ENCODE results near the gene UBA52.

DNA sequence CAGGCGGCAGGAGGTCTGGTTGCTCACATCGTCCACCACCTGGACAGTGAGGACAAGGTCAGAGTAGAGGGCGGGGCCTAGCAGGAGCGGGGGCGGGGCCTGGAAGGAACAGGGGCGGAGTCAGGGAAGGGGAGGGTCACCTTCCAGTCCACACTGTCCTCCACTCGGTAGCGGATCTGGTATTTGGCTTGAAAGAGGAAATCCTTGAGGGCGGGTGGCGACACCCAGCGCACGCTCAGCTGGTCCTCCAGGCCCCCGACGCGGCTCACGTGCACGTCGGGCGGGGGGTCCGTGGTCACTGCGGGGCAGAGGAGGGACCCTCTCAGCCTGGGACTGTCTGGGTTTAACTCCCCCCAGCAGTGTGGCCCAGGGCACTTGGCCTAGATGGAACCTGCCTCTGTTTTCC lies 25.1 kb downstream of the UBA52 start:
- TF ChIP-seq, protein P1, sequence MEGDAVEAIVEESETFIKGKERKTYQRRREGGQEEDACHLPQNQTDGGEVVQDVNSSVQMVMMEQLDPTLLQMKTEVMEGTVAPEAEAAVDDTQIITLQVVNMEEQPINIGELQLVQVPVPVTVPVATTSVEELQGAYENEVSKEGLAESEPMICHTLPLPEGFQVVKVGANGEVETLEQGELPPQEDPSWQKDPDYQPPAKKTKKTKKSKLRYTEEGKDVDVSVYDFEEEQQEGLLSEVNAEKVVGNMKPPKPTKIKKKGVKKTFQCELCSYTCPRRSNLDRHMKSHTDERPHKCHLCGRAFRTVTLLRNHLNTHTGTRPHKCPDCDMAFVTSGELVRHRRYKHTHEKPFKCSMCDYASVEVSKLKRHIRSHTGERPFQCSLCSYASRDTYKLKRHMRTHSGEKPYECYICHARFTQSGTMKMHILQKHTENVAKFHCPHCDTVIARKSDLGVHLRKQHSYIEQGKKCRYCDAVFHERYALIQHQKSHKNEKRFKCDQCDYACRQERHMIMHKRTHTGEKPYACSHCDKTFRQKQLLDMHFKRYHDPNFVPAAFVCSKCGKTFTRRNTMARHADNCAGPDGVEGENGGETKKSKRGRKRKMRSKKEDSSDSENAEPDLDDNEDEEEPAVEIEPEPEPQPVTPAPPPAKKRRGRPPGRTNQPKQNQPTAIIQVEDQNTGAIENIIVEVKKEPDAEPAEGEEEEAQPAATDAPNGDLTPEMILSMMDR (IDR thresholded peaks at IDR 0.05) = no peak
- TF ChIP-seq POLR2AphosphoS5 (IDR thresholded peaks at IDR 0.05) = no peak

Measured in breast epithelium (tissue), 3 donors.